KBM-7 (cell line): Measurements from ENCODE around the gene BOD1L2.
A peak's percentile ranks its signal among the peaks of the same experiment; 100 is the strongest.

Experiments used
- DNase-seq: peaks from one replicate; pipeline ENCODE4 v3.0.0-alpha.2; 2015
- in situ Hi-C: fragments of 300-500 bp; cut with MboI; formaldehyde crosslinking; loops from 2 replicates; pipeline ENCODE4 v1.14.3; 2020; ENCODE audit warnings: low sequenced_read_pairs, low pct_unique_long_range_greater_than_20kb, mixed read lengths

Gene BOD1L2

DNA sequence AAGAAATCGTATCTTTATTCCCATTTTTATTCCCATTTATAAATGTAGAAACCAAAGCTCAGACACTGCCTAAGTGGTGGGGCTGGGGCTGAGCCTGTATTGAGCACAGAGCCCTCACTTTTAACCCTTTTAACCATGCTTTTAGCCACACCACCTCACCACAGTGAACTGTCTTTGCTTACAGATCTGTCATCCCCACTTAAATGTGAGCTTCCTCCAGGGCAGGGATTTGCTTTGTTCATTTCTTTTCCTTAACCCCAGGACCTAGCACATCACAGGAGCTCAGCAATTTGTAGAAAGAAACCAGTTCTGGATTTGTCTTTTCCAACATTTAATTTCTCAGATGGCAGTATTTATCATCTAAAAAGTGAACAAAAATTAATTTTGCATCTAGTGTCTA lies 2.2 kb downstream of the BOD1L2 start:
- in situ Hi-C loops, result no loop called here
- no peak for DNase-seq

DNA sequence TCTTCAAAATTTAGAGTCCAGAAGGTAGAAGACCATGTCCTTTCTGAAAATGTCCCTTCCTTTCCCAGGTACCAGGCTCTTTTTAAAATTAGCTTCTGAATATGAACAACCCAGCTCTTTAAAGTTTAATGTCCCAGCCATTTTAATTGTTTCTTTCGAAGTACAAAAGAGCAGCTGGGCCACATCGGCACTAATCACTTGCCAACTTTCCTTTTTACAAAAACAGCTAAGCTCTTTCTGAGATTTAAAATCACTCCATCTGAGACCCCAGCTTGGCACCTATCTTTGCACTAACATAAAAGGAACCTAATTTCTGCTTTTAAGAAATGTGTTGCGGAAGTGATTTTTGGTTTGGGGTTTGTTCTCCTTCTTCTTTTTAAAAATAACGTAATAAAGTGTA lies 2.6 kb downstream of the BOD1L2 start:
- DNase-seq, result peak; percentile 40
- in situ Hi-C loops, result no loop called here

DNA sequence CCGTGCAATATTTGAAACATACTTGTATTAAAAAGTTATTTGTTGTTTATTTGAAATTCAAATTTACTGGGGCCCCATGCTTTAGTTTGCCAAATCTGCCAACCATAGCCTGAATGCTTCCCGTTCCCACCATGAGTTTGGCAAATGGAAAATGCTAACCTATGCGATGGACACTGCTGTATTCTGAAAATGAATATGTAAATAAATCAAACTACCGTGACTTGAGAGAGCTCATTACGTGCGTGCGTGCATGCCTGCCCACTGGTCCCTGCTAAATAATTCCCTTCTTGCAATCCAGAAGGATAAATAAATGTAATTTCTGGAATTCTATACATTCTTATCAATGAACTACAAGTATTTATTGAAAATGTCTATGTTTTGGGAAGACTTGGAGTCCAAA lies 3.2 kb downstream of the BOD1L2 start:
- no peak for DNase-seq

DNA sequence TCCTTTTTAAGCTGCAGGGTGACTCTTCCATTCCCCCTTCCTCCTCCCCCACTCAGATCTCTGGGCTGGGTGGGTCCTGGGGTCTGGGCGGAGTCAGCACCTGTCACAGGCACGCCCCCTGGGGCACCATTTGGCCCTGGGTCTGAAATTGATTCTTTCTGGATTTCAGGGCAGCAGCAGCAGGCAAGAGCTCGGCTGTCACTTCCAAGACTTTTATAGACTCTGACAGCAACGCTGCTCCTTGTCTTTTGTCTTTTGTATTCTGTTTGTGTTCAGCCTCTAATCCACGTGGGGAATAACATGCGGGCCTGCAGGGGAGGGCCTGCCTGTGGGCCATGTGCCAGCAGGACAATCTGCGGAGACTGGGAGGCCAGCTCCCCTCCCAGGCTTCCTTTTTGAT lies 3.9 kb downstream of the BOD1L2 start:
- in situ Hi-C loops, result no loop called here
- DNase-seq, result no peak

More for the DNA sequence above, 3.2 kb downstream of the BOD1L2 start:
- in situ Hi-C loops, result no loop called here

DNA sequence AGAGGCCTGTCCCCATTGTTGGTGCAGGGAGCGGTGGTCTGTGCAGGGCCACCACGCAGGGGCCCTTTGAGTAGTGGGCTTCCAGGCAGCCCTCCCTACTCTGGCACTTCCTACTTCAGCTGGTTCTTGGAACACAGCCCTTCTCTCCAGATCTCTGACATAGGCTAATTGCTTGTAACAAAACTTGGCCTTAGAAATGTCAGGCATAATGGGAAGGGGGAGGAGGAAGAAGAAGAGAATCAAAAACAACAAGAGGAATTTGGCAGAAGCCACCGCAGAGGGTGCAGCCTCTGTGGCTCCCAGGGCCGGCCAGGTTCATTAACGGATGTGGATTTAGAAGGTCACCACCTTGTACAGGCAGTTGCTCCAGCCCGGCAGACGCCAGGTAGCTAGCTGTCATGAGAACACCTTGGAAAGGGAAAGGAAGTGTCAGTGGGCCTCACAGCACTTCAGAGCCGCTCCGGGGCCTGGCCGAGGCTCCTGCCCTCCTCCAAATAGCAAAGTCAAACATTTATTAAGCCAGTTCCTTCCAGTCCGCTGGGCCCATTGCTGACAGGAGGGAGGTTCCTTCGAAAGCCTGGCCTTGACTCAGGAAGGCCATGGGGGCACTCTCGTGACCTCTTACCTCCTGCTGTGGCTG lies 7.4 kb downstream of the BOD1L2 start:
- in situ Hi-C loops, result no loop called here
- no peak for DNase-seq

DNA sequence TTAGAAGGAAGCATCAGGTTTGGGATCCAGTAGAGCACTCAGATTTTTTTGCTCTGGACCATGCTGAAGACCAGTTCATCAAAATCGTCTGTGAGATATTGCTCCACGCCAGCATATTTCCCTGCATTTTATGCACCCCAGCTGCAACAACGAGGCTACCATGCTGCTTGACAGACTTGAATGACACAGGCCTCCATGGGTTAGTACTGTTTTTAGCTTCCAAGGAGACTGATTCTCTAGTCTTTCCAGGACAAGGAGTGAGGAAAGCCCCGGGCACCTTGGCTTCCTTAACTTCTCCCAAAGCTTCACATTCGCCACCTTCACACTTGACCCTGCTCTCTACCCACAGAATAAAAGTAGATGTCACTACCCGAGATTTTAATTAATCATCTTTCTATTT lies 17.5 kb downstream of the BOD1L2 start:
- DNase-seq, result no peak
- in situ Hi-C loops, result no loop called here

DNA sequence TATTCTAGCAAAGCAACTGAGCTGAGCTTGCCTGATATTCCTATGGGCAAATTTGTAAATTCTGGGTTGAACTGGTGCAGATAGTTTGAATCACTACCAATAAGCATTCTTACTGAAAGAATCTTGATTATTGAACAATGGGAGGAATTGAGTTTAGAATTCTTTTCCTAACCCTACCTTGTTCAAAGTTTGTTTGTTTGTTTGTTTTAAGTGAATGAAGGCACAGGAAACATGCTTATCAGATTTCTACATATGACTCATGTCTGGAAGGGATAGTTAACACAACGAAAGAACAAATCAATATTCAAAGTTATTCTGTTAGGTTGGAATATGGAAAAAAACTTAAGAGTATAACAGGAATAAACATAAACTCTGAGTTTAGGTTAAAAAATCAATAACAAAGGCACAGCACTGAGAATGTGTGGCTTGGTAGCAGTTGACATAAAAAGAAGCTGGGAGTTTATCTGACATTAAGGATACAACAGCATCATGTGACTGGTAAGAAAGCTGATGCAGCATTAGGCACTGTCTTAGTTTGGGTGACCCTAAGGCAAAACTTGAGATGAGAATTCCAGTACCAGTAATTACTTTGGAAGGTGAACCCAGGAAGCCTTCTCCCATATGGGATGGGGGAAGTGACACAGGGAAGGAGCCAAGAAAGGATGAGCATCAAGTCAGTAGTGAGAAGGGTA lies 20.9 kb downstream of the BOD1L2 start:
- DNase-seq, result no peak
- in situ Hi-C loops, result no loop called here

DNA sequence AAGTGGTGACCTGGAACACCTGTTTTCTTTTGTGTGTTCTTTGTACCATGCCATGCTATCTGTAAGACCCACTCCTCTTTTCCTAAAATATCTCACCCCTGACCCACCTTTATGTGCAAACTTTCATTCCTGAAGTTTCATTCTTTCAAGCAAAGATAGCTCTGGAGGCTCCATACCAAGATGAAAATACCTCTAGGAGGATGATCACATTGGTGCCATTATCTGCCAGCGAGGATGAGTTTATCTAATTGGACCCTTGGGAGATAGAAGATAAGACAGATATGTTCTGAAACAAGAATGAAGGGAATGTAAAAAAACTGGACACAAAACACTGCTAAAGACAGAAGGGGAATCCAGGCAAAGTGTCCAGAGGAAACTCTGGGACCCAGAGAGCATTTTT lies 24.1 kb downstream of the BOD1L2 start:
- no peak for DNase-seq
- in situ Hi-C loops, result no loop called here

DNA sequence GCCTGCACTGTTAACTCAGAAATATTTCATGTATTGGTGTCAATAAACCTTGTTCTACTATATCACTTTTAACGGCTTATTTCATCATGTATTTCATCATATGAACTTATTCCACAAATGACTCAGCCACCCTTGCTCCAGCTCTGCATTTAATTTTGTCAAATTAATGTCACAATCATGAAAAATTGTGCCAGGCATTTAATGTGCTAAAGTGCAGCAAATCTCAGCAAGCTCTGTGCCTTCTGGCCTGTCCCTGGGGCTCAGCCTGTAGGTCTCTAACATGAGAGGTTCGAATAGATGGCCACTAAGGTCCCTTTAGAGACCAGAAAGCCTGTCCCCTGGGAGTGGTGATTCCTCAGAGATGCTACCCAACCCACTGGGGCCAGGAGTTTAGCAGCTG lies 28.6 kb downstream of the BOD1L2 start:
- DNase-seq, result no peak
- in situ Hi-C loops, result no loop called here

DNA sequence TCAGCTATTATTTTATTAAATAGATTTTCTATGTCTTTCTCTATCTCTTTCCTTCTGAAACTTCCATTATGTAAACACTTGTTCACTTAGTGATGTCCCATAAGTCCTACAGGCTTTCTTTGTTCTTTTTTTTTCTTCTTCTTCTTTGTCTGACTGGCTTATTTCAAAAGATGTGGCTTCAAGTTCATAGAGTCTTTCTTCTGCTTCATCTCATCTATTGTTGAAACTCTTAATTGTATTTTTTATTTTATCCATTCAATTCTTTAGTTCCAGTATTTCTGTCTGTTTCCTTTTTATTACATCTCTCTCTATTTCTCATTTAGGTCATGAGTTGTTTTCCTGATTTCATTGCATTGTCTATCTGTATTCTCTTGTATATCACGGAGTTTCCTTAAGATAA lies 38.5 kb downstream of the BOD1L2 start:
- in situ Hi-C loops, result no loop called here
- no peak for DNase-seq

DNA sequence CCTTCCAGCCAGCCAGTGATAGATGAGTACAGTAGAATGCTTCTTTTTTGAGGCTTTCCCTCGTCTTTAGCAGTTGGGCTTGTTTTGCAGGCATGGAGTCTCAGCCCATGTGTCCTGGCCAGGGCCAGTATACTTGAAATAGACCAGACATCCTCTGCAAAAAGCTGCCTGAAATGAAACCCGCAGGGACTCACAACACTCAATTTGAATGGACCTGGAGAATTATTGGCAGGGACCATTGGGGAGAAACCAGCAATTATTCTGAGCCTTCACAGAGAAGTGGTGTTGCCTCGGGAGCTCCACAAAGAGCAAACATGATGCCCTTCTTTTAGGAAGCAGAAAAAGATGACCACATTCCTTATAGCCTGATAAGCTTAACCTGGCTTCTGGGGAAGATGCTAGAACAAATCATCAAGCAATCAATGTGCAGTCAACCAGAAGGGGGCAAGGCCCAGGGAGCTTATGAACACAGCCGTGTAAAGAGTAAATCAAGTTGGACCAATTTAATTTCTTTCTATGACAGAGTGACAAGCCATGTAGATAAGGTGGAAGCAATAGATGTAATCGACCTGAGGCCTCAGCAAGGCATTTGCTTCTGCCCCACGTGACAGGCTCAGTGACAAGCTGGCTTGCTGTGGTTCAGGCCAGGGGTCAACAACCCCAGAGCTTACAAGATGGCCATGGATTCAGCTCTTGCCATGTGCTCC lies 42.1 kb downstream of the BOD1L2 start:
- in situ Hi-C loops, result no loop called here
- DNase-seq, result no peak

DNA sequence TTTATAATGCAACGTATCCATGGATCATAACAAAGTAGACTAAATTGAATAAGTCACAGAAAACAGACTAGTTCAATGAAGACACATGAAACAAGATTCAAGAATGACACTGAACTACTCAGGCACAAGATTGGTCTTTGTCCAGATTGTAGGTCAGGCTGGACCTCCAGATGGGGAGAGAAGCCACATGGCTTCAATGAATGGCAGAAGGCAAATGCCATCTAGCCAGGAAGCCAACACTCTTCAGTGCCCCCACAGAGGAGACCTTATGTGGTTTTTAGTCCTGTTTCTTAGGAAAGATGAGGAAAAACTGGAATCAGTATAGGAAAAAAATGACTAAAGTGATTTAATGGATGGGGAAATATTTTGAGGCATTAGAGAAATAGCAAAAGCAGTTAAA lies 43.1 kb downstream of the BOD1L2 start:
- in situ Hi-C loops, result no loop called here
- DNase-seq, result no peak

DNA sequence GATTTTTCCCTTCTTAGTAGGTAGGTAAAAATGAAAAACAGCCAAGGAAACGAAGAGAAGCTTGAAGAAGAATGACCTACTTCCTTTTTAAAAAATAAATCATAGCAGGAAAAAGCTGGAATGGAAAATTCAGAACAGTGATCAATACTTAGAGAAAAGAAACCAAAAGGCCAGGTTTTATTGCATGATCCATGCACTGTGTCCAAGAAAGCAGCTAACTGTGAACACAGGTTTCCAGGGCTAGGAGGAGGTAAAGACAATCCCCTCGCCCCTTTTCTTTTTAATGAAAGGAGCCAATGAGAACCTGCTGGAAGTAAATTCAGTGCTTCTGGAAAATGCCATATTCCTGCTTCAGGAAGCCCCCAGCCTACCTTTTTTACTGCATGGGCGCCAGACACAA lies 47.2 kb downstream of the BOD1L2 start:
- in situ Hi-C loops, result no loop called here
- no peak for DNase-seq

DNA sequence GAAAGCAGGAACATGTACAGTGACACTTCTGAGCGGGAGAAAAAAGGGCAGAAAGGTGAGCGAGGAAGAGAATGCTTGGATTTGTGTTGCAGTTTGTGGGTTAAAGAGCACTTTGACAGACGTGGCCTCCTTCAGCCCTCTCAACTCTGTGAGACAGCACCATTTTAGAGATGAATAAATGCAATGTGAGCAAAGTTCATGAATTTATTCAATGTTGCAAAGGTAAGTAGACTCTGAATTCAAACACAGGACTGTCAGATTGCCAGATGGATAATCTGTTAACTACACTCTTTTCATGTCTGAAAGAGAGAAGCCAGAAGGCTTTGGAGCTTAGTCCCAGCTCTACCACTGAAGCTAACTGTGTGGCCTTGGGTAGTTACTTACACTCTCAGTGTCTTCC lies 47.7 kb downstream of the BOD1L2 start:
- in situ Hi-C loops, result no loop called here
- no peak for DNase-seq

DNA sequence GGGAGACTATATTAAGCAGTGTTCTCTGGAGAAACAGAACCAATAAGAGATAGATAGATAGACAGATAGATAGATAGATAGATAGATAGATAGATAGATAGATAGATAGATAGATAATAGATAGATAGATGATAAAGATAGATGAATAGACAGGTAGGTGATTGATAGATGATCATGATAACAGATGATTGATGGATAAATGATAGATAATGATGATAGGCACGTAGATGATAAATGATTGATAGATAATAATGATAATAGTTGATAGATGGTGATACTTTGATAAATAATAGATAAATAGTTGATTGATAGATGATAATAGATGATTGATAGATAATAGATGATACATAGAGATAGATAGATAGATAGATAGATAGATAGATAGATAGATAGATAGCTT lies 48.5 kb downstream of the BOD1L2 start:
- DNase-seq, result no peak
- in situ Hi-C loops, result no loop called here

DNA sequence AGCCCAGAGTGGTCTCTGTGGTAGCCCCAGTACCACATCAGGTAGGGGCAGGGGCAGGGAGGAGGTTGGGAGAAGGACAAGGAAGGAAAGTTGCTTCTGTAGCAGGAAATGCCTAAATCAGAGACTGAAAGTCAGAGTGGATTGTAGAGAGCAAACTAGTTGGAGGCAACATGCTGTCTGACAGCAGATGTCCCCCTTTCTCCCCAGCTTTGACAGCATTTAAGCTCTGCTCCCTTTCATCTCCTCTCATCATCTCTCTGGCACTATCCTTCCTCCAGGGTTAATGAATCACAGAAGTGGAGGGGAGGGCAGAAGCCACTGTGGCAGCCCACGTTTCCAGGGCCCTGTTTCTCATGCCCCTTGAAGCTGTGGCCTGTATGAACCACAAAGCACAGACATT lies 50.4 kb downstream of the BOD1L2 start:
- in situ Hi-C loops, result no loop called here

DNA sequence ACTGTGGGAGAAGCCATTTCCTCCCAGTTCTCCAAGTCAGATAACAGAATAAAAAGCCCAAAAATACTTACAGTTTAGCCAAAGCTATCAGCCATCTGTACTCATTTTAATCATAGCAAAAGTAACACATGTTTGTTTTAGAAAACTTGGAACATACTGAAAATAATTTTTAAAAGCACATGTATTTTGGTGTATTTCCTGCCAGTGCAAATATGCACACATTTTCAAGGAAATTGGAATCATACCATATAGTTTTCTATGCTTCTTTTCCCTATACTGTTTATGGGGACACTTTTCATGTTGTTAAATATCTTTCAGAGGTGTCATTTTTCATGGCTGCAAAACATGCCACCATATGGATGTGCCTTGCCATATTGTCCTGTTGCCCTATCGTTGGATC lies 51.2 kb downstream of the BOD1L2 start:
- DNase-seq, result no peak
- in situ Hi-C loops, result no loop called here

More for the DNA sequence above, 50.4 kb downstream of the BOD1L2 start:
- DNase-seq, result no peak
